GM12874 (cell line): Measurements from ENCODE around the gene BMERB1.

ENCODE experiments used
- TF ChIP-seq, protein P1 (sequence below): IDR thresholded peaks from 2 replicates; pipeline ENCODE4 v1.5.1; 2011; ENCODE audit warnings: low read depth, mild to moderate bottlenecking, control low read depth, low read length, moderate library complexity; ENCODE audit not compliant: insufficient read depth

The BMERB1 gene

DNA sequence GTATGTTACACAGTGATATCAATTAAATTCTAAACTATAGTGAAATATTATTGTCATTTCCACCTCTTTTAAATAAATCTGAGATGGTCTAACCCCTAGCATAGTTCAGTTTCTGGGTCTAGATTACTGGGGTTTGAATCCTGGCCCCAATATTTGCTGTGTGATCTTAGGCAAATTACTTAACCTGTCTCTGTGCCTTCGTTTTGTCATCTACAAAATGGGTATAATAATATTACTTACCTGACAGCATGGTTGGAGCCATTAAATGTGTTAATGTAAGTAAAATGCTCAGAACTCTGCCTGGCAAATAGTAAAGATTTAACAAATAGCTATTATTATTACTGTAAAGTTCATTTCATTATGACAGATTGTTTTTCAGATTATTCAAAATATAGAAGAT lies 52.3 kb downstream of the BMERB1 start:
- TF ChIP-seq, protein P1, sequence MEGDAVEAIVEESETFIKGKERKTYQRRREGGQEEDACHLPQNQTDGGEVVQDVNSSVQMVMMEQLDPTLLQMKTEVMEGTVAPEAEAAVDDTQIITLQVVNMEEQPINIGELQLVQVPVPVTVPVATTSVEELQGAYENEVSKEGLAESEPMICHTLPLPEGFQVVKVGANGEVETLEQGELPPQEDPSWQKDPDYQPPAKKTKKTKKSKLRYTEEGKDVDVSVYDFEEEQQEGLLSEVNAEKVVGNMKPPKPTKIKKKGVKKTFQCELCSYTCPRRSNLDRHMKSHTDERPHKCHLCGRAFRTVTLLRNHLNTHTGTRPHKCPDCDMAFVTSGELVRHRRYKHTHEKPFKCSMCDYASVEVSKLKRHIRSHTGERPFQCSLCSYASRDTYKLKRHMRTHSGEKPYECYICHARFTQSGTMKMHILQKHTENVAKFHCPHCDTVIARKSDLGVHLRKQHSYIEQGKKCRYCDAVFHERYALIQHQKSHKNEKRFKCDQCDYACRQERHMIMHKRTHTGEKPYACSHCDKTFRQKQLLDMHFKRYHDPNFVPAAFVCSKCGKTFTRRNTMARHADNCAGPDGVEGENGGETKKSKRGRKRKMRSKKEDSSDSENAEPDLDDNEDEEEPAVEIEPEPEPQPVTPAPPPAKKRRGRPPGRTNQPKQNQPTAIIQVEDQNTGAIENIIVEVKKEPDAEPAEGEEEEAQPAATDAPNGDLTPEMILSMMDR: no peak

DNA sequence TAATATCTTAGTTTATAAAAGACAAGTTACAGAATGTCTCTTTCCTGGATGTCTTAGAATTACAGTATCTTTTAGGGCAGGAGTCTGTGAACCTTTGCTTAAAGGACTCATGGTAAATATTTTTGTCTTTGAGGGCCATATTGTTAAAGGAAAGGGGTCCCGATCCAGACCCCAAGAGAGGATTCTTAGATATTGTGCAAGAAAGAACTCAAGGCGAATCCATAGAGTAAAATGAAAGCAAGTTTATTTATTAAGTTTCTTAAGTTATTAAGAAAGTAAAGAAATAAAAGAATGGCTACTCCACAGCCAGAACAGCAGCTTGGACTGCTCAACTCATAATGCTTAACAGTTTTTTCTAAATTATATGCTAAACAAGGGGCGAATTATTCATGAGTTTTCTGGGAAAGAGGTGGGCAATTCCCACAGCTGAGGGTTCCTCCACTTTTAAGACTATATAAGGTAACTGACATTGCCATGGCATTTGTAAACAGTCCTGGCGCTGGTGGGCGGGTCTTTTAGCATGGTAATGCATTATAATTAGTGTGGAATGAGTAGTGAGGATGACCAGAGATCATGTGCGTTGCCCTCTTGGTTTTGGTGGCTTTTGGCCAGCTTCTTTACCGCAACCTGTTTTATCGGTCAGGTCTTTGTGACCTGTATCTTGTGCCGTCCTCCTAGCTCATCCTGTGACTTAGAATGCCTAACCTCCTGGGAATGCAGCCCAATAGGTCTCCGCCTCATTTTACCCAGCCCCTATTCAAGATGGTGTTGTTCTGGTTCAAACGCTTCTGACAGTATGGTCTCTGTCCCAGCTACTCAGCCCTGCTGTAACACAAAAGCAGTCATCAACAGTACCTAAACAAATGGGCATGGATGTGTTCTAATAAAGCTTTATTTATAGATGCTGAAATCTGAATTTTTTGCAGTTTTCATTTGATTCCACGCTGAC lies 53.2 kb downstream of the BMERB1 start:
- TF ChIP-seq, protein P1: no peak

DNA sequence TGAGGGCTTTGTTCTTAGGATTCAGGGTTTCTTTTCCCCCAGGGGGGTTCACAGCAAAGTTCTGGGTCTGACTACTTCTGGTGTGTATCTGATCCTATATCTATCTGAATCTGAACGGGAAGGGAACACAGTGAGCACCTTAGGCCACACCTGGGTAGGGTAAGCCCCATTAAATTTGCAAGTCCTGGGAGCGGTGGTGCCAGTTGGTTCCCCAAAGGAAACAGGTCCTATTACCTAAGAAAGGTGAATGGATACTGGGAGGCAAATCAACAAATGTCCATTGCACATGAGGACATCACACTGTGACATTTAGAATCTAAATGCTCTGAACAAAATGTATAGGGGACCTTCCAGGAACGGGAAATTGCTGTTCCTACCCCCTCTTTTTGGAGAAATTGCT lies 54.6 kb downstream of the BMERB1 start:
- TF ChIP-seq, protein P1: no peak

DNA sequence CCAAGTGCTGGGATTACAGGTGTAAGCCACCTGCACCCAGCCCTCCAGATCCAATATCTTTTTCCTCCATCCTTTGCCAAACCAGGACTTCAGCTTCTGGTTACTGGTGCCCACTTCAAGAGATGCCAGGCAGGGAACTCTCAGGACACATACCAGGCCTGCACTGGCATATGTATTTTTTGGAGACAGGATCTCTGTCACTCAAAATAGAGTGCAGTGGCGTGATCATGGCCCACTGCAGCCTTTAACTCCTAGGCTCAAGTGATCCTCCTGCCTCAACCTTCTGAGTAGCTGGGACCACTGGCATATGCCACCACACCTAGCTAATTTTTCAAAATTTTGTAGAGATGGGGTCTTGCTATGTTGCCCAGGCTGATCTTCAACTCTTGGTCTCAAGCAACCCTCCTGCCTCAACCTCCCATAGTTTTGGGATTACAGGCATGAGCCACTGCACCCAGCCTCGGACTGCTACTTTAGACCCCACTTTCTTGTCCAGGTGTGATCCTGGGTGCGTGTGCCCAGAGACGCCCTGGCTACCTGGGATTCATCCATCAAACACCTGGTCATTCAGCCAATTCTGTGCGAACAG lies 55.8 kb downstream of the BMERB1 start:
- TF ChIP-seq, protein P1: no peak

DNA sequence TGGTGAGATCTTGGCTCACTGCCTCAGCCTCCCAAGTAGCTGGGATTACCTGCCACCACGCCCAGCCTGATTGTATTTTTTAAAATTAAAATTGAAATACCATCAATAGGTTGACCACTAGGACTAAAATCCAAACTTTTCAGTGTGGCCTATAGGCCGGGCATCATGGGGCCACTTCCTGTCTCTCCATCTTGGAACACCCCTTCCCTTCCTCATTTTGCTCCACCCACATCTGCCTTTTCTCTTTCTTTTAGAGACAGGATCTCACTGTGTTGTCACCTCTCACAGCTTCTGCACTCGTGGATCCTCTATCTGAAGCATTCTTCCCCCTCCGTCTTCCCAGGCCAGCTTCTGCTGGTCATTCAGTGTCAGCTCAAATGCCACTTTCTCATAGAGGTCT lies 57.0 kb downstream of the BMERB1 start:
- TF ChIP-seq, protein P1: no peak

DNA sequence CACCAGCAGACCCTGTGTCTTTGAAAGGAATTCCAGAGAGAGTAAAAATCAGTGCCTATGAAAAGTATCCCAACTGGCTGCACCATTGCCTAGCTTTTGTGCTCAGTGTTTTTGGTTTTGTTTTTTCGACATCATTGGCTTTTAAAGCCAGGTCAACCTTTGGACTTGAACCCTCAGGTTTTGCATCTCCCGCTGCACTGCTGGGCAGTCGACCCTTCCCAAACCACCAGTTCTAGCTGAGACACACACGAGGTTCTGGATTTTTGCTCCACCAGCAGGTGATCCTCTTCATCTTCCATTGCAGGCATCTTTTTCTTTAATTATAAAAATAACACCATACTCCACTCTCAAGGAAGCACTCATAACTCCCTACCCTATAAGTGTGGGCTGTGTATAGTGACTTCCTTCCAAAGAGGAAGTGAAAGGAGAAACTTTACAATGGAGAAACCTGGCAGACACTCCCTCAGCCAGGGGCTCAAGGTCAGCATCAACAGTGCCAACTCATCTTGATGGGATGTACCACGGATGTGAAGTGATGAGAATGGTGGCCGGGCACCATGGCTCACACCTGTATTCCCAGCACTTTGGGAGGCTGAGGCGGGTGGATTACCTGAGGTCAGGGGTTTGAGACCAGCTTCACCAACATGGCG lies 57.8 kb downstream of the BMERB1 start:
- TF ChIP-seq, protein P1: no peak

DNA sequence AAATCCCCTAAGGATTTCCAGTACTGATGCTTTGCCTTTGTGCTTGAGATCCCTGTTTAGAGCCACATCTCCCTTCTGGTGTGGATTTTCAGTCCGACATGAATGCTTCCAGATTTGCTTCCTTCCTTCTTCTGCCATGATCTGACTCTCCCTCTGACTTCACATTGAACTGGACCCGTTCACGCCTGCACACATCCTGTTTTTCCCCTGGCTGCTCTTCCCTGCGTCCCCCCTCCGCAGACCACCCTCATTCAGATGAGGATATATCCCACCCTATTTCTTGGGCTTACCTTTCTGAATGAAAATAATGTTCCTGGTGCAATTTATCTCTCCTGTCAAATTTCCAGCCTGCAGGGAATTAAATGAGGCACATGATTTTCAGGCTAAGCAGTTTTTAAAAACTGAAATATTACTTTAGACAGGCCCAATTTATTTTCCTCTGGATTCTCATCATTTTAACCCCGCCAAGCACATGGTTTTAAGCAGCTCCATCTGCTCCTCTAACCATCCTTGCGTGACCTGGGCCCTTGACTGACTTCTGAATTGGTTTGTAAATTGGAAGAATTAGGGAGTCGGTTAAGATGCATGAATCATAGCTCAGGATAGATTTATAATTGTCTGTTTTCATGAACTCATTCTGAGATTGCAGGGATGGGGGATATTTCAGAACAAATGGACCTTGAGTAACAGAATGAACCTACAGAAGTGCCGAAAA lies 59.2 kb downstream of the BMERB1 start:
- TF ChIP-seq, protein P1: no peak
